Measurements from ENCODE around the gene CAMKK2.

- TF ChIP-seq CTCF (IDR thresholded peaks at IDR 0.05) = no peak
- no peak for TF ChIP-seq POLR2A (IDR thresholded peaks at IDR 0.05)
These were observed 31.5 kb downstream of the CAMKK2 start for GRCh38 chr12:121264951-121265515.

Measured in thyroid gland (tissue), 4 donors.